IMR-90 (cell line): ENCODE data around the gene TK2. TPM values are rescaled to one million over a fixed set of nuclear protein-coding genes. Genes with fewer than 3 reads are reported as not detected.

Experiments
- ATAC-seq: fragments of 200-7000 bp; cut with Tn5 transposase; 2 replicates; pipeline ENCODE4 v1.9.1; 2020; ENCODE audit warnings: low read depth, mild to moderate bottlenecking, moderate library complexity
- BruUV-seq: library from RNA; stranded (reverse); fragments of 400-500 nt; replicated peaks from 2 replicates; lab custom pipeline; 2021; lab: Mats Ljungman, UMichigan
- CTCF ChIA-PET: fragments of 300-600 bp; formaldehyde crosslinking; extraction: SDS; loops from one replicate; lab custom pipeline; 2021; ENCODE audit warnings: antibody characterized with exemption; lab: Yijun Ruan, JAX
- POLR2A ChIA-PET: fragments of 300-600 bp; sonication (Branson Sonifier 250); formaldehyde crosslinking; loops from one replicate; lab custom pipeline; 2022; ENCODE audit warnings: antibody characterized with exemption; ENCODE audit not compliant: unreplicated experiment; lab: Charles Lee
- DNase-seq: peaks from one replicate; pipeline ENCODE4 v3.0.0; 2013
- H2AFZ ChIP-seq: replicated peaks from 2 replicates; pipeline ENCODE3; 2013; ENCODE audit warnings: low read length, mild to moderate bottlenecking; ENCODE audit not compliant: poor library complexity
- H2AK5ac ChIP-seq: 2 replicates; pipeline ENCODE4 v1.6.1; 2013; ENCODE audit warnings: low read depth, low read length, inconsistent platforms
- H2AK9ac ChIP-seq: replicated peaks from 2 replicates; pipeline ENCODE3; 2013; ENCODE audit warnings: mild to moderate bottlenecking, low read depth, low read length, moderate library complexity; ENCODE audit not compliant: poor library complexity
- H2BK120ac ChIP-seq: 2 replicates; pipeline ENCODE4 v1.6.1; 2013; ENCODE audit warnings: low read depth, low read length, inconsistent platforms
- H2BK15ac ChIP-seq: 3 replicates; pipeline ENCODE4 v1.6.1; 2013; ENCODE audit warnings: low read depth, low read length, inconsistent platforms
- H2BK20ac ChIP-seq: 2 replicates; pipeline ENCODE4 v1.6.1; 2013; ENCODE audit warnings: low read depth, mild to moderate bottlenecking, inconsistent platforms, low read length, moderate library complexity
- H2BK5ac ChIP-seq: 2 replicates; pipeline ENCODE4 v1.6.1; 2013; ENCODE audit warnings: mild to moderate bottlenecking, low read depth, low read length, inconsistent platforms; ENCODE audit not compliant: poor library complexity, severe bottlenecking
- H3K14ac ChIP-seq: replicated peaks from 2 replicates; pipeline ENCODE4 v1.6.1; 2013; ENCODE audit warnings: low read depth, low read length, inconsistent platforms
- H3K18ac ChIP-seq: 2 replicates; pipeline ENCODE4 v1.6.1; 2013; ENCODE audit warnings: low read depth, low read length, control low read depth
- H3K23ac ChIP-seq: 2 replicates; pipeline ENCODE4 v1.6.1; 2013; ENCODE audit warnings: low read depth, low read length, inconsistent platforms
- H3K27ac ChIP-seq: 2 replicates; pipeline ENCODE4 v1.5.1; 2013; ENCODE audit warnings: mild to moderate bottlenecking, control low read depth, low read length; ENCODE audit not compliant: insufficient read depth
- H3K27me3 ChIP-seq: 2 replicates; pipeline ENCODE4 v1.6.1; 2013; ENCODE audit warnings: low read length; ENCODE audit not compliant: control insufficient read depth, insufficient read depth
- H3K36me3 ChIP-seq: 2 replicates; pipeline ENCODE4 v1.6.1; 2013; ENCODE audit warnings: low read length, mixed read lengths; ENCODE audit not compliant: control insufficient read depth, insufficient read depth
- H3K4ac ChIP-seq: 2 replicates; pipeline ENCODE4 v1.6.1; 2013; ENCODE audit warnings: low read depth, low read length, inconsistent platforms
- H3K4me1 ChIP-seq: 2 replicates; pipeline ENCODE4 v1.6.1; 2013; ENCODE audit warnings: low read length, mixed read lengths; ENCODE audit not compliant: control insufficient read depth, insufficient read depth
- H3K4me2 ChIP-seq: 2 replicates; pipeline ENCODE4 v1.6.1; 2013; ENCODE audit warnings: low read depth, mild to moderate bottlenecking, control low read depth, low read length, moderate library complexity
- H3K4me3 ChIP-seq: 2 replicates; pipeline ENCODE4 v1.5.1; 2013; ENCODE audit warnings: low read depth, mild to moderate bottlenecking, control low read depth, low read length, moderate library complexity; ENCODE audit not compliant: insufficient read depth
- H3K56ac ChIP-seq: 2 replicates; pipeline ENCODE4 v1.6.1; 2013; ENCODE audit warnings: low read length, inconsistent platforms; ENCODE audit not compliant: insufficient read depth; ENCODE audit errors: extremely low read depth
- H3K79me1 ChIP-seq, 2 experiments: 2 replicates each; pipeline ENCODE4 v1.6.1; 2013; ENCODE audit warnings: low read length in 2 of 2, inconsistent platforms in 1 of 2, low read depth in 1 of 2
- H3K9ac ChIP-seq: 2 replicates; pipeline ENCODE4 v1.6.1; 2013; ENCODE audit warnings: low read depth, low read length, control low read depth
- H3K9me1 ChIP-seq: 2 replicates; pipeline ENCODE4 v1.6.1; 2013; ENCODE audit warnings: low read length, inconsistent platforms; ENCODE audit not compliant: insufficient read depth
- H3K9me3 ChIP-seq: 2 replicates; pipeline ENCODE4 v1.6.1; 2013; ENCODE audit warnings: low read length; ENCODE audit not compliant: control insufficient read depth, insufficient read depth
- H4K20me1 ChIP-seq: 2 replicates; pipeline ENCODE4 v1.6.1; 2013; ENCODE audit warnings: low read length, inconsistent platforms; ENCODE audit not compliant: insufficient read depth
- H4K5ac ChIP-seq: 2 replicates; pipeline ENCODE4 v1.6.1; 2013; ENCODE audit warnings: mild to moderate bottlenecking, low read depth, low read length, control low read depth
- H4K8ac ChIP-seq, 2 experiments: 2 replicates each; pipeline ENCODE4 v1.6.1; 2013; ENCODE audit warnings: low read depth in 2 of 2, low read length in 2 of 2, control low read depth in 1 of 2, inconsistent platforms in 1 of 2
- H4K91ac ChIP-seq: 2 replicates; pipeline ENCODE4 v1.6.1; 2013; ENCODE audit warnings: low read depth, low read length, inconsistent platforms; ENCODE audit not compliant: insufficient read depth
- CEBPB ChIP-seq: IDR thresholded peaks from 2 replicates; pipeline ENCODE4 v1.6.1; 2012; ENCODE audit warnings: low read depth, low read length, improper control_type of control experiment
- CHD1 ChIP-seq: IDR thresholded peaks from 2 replicates; pipeline ENCODE4 v1.6.1; 2012; ENCODE audit warnings: low read depth, low read length, improper control_type of control experiment
- FOS ChIP-seq: fragments of 150-350 bp; IDR thresholded peaks from 2 replicates; pipeline ENCODE4 v1.6.1; 2016; ENCODE audit warnings: low read depth, low read length
- MAZ ChIP-seq: IDR thresholded peaks from 2 replicates; pipeline ENCODE4 v1.6.1; 2012; ENCODE audit warnings: low read depth, mild to moderate bottlenecking, low read length, improper control_type of control experiment, moderate library complexity, borderline replicate concordance
- NFE2L2 ChIP-seq: fragments of 150-350 bp; IDR thresholded peaks from 2 replicates; pipeline ENCODE4 v1.6.1; 2016; ENCODE audit warnings: low read depth, mild to moderate bottlenecking, low read length
- RAD21 ChIP-seq: IDR thresholded peaks from 2 replicates; pipeline ENCODE4 v1.6.1; 2012; ENCODE audit warnings: low read length, improper control_type of control experiment
- RCOR1 ChIP-seq: IDR thresholded peaks from 2 replicates; pipeline ENCODE4 v1.6.1; 2012; ENCODE audit warnings: mild to moderate bottlenecking, low read length, improper control_type of control experiment; ENCODE audit not compliant: insufficient replicate concordance
- RFX5 ChIP-seq: IDR thresholded peaks from 2 replicates; pipeline ENCODE4 v1.8.0; 2012; ENCODE audit warnings: low read depth, mild to moderate bottlenecking, low read length, moderate library complexity
- SMC3 ChIP-seq: fragments of 150-350 bp; IDR thresholded peaks from 2 replicates; pipeline ENCODE4 v1.6.1; 2016; ENCODE audit warnings: low read depth, mild to moderate bottlenecking, antibody characterized with exemption, low read length, moderate library complexity
- WGBS, 2 experiments: methylation state at CpG; one replicate each; pipeline versions ENCODE4 v1.1.5 to v1.1.7; 2013; ENCODE audit warnings: missing lambda C conversion rate in 2 of 2; ENCODE audit not compliant: insufficient read length in 1 of 2; ENCODE audit errors: extremely low coverage in 2 of 2; 5-methylcytosine and 5-hydroxymethylcytosine counted together
- dilution Hi-C: fragments of 300-500 bp; cut with HindIII; formaldehyde crosslinking; loops from one replicate; pipeline ENCODE4 v1.14.3; 2018; ENCODE audit warnings: low sequenced_read_pairs; ENCODE audit not compliant: unreplicated experiment
- in situ Hi-C: fragments of 300-500 bp; cut with MboI; formaldehyde crosslinking; loops from 3 replicates; pipeline ENCODE4 v1.14.3; 2019; ENCODE audit warnings: low sequenced_read_pairs, inconsistent platforms, mixed read lengths
- intact Hi-C: fragments of 100-400 bp; cut with micrococcal nuclease; formaldehyde crosslinking; loops from 2 replicates; pipeline ENCODE4 v1.10.0; 2022
- polyA plus RNA-seq, 3 experiments: library from polyadenylated mRNA; depleted of rRNA; stranded (reverse); fragments of >200 nt; gene quantifications; 2 replicates each; pipeline ENCODE4 v1.2.3, GENCODE V29; 2012; ENCODE audit warnings: low replicate concordance in 1 of 3
- total RNA-seq: library from RNA; depleted of rRNA; stranded (reverse); fragments of >200 nt; gene quantifications from 2 replicates; pipeline ENCODE4 v1.2.3, GENCODE V29; 2012
- TF ChIP-seq, protein P1 (sequence below): conservative IDR thresholded peaks from 2 replicates; pipeline ENCODE4 v1.5.1; 2012; ENCODE audit warnings: mild to moderate bottlenecking, low read depth, low read length, improper control_type of control experiment

Gene TK2
- total and polyA plus RNA-seq, 2 of the 4 experiments (the other 2 are of a cell fraction) = 14.7 to 16.5 TPM

- H3K9me3 ChIP-seq = no peaks in the 10 kb centered on the region
- intact Hi-C loops = no loop called here
- H3K4me1 ChIP-seq = no peaks in the 10 kb centered on the region
- H2AK9ac ChIP-seq = no peak overlapping the region
- POLR2A ChIA-PET = no interaction called here
- no peak overlapping the region for H3K23ac ChIP-seq
- H3K79me1 ChIP-seq = no peaks in the 10 kb centered on the region
- H3K27me3 ChIP-seq = no peaks in the 10 kb centered on the region
- no peaks in the 10 kb centered on the region for H3K36me3 ChIP-seq
- no peaks in the 10 kb centered on the region for H4K20me1 ChIP-seq
- DNase-seq = no peak
- H3K9me1 ChIP-seq = no peaks in the 10 kb centered on the region
- H4K91ac ChIP-seq = no peak overlapping the region
- no peak overlapping the region for H4K8ac ChIP-seq
- no peak overlapping the region for H3K18ac ChIP-seq
- WGBS, 2 experiments = 70% methylated on average over 2 of the region's 14 CpGs; no CpG with 5 or more reads in 1 of the 2 experiments
- H3K4me2 ChIP-seq = no peak overlapping the region
- CTCF ChIA-PET = no interaction called here
- no peak overlapping the region for H2AK5ac ChIP-seq
- no peak overlapping the region for H4K5ac ChIP-seq
- dilution Hi-C loops = no loop called here
- H3K9ac ChIP-seq = no peak overlapping the region
- no peak overlapping the region for H2AFZ ChIP-seq
- H2BK5ac ChIP-seq = no peak overlapping the region
- no TSS peak for BruUV-seq
- no peak overlapping the region for H2BK20ac ChIP-seq
- no peak overlapping the region for H3K27ac ChIP-seq
- no peak overlapping the region for H2BK120ac ChIP-seq
- H3K56ac ChIP-seq = no peak overlapping the region
- no peak overlapping the region for H3K4me3 ChIP-seq
- TF ChIP-seq RAD21 (no peak), CHD1 (no peak), RFX5 (no peak), RCOR1 (no peak), FOS (no peak), NFE2L2 (no peak), CEBPB (no peak), SMC3 (no peak), MAZ (no peak)
- TF ChIP-seq, protein P1, sequence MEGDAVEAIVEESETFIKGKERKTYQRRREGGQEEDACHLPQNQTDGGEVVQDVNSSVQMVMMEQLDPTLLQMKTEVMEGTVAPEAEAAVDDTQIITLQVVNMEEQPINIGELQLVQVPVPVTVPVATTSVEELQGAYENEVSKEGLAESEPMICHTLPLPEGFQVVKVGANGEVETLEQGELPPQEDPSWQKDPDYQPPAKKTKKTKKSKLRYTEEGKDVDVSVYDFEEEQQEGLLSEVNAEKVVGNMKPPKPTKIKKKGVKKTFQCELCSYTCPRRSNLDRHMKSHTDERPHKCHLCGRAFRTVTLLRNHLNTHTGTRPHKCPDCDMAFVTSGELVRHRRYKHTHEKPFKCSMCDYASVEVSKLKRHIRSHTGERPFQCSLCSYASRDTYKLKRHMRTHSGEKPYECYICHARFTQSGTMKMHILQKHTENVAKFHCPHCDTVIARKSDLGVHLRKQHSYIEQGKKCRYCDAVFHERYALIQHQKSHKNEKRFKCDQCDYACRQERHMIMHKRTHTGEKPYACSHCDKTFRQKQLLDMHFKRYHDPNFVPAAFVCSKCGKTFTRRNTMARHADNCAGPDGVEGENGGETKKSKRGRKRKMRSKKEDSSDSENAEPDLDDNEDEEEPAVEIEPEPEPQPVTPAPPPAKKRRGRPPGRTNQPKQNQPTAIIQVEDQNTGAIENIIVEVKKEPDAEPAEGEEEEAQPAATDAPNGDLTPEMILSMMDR = no peak
- in situ Hi-C loops = no loop called here
- no peak overlapping the region for H3K14ac ChIP-seq
- H3K4ac ChIP-seq = no peak overlapping the region
- H2BK15ac ChIP-seq = no peak overlapping the region
- ATAC-seq = no peak
Measured at GRCh38 chr16:66493490-66494401, 56.2 kb downstream of the TK2 start.
